GM12891 (cell line): ENCODE measurements around the gene BCL6.

Experiments
- POLR2AphosphoS5 ChIP-seq: IDR thresholded peaks from 2 replicates; pipeline ENCODE4 v1.6.1; 2011; ENCODE audit warnings: low read depth, low read length, control low read depth
- TAF1 ChIP-seq: IDR thresholded peaks from 2 replicates; pipeline ENCODE4 v1.6.1; 2011; ENCODE audit warnings: low read depth, low read length, control low read depth

DNA sequence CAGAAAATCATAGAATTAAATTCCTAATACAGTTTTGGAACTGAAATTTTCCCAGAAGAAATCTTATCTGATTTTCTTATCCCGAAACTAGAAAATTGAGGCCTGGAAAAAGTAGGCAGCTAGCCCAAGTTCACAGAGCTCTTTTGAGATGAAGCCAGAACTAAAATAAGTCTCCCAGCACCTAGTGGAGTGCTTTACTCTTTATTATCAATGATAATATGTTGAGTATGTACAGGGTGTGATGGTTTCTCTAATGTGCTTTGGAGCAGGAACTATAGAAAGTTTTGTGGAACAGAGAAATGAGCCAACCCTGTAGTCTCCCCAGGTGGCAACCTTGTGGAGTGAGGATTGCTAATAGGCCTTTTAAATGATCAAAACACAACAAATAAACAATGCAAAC is 30.3 kb upstream of the BCL6 start:
- TF ChIP-seq POLR2AphosphoS5, result no peak
- no peak for TF ChIP-seq TAF1
